IMR-90 (cell line): Measurements from ENCODE around the gene SAMD4B. TPM values are rescaled to one million over a fixed set of nuclear protein-coding genes. Genes with fewer than 3 reads are reported as not detected.

ENCODE experiments used
- ATAC-seq: fragments of 200-7000 bp; cut with Tn5 transposase; 2 replicates; pipeline ENCODE4 v1.9.1; 2020; ENCODE audit warnings: low read depth, mild to moderate bottlenecking, moderate library complexity
- BruUV-seq: library from RNA; stranded (reverse); fragments of 400-500 nt; replicated peaks from 2 replicates; lab custom pipeline; 2021; lab: Mats Ljungman, UMichigan
- CTCF ChIA-PET: fragments of 300-600 bp; formaldehyde crosslinking; extraction: SDS; loops from one replicate; lab custom pipeline; 2021; ENCODE audit warnings: antibody characterized with exemption; lab: Yijun Ruan, JAX
- POLR2A ChIA-PET: fragments of 300-600 bp; sonication (Branson Sonifier 250); formaldehyde crosslinking; loops from one replicate; lab custom pipeline; 2022; ENCODE audit warnings: antibody characterized with exemption; ENCODE audit not compliant: unreplicated experiment; lab: Charles Lee
- DNase-seq: peaks from one replicate; pipeline ENCODE4 v3.0.0; 2013
- H2AFZ ChIP-seq: replicated peaks from 2 replicates; pipeline ENCODE3; 2013; ENCODE audit warnings: low read length, mild to moderate bottlenecking; ENCODE audit not compliant: poor library complexity
- H2AK5ac ChIP-seq: 2 replicates; pipeline ENCODE4 v1.6.1; 2013; ENCODE audit warnings: low read depth, low read length, inconsistent platforms
- H2AK9ac ChIP-seq: replicated peaks from 2 replicates; pipeline ENCODE3; 2013; ENCODE audit warnings: mild to moderate bottlenecking, low read depth, low read length, moderate library complexity; ENCODE audit not compliant: poor library complexity
- H2BK120ac ChIP-seq: 2 replicates; pipeline ENCODE4 v1.6.1; 2013; ENCODE audit warnings: low read depth, low read length, inconsistent platforms
- H2BK15ac ChIP-seq: 3 replicates; pipeline ENCODE4 v1.6.1; 2013; ENCODE audit warnings: low read depth, low read length, inconsistent platforms
- H2BK20ac ChIP-seq: 2 replicates; pipeline ENCODE4 v1.6.1; 2013; ENCODE audit warnings: low read depth, mild to moderate bottlenecking, inconsistent platforms, low read length, moderate library complexity
- H2BK5ac ChIP-seq: 2 replicates; pipeline ENCODE4 v1.6.1; 2013; ENCODE audit warnings: mild to moderate bottlenecking, low read depth, low read length, inconsistent platforms; ENCODE audit not compliant: poor library complexity, severe bottlenecking
- H3K14ac ChIP-seq: replicated peaks from 2 replicates; pipeline ENCODE4 v1.6.1; 2013; ENCODE audit warnings: low read depth, low read length, inconsistent platforms
- H3K18ac ChIP-seq: 2 replicates; pipeline ENCODE4 v1.6.1; 2013; ENCODE audit warnings: low read depth, low read length, control low read depth
- H3K23ac ChIP-seq: 2 replicates; pipeline ENCODE4 v1.6.1; 2013; ENCODE audit warnings: low read depth, low read length, inconsistent platforms
- H3K27ac ChIP-seq: 2 replicates; pipeline ENCODE4 v1.5.1; 2013; ENCODE audit warnings: mild to moderate bottlenecking, control low read depth, low read length; ENCODE audit not compliant: insufficient read depth
- H3K27me3 ChIP-seq: 2 replicates; pipeline ENCODE4 v1.6.1; 2013; ENCODE audit warnings: low read length; ENCODE audit not compliant: control insufficient read depth, insufficient read depth
- H3K36me3 ChIP-seq: 2 replicates; pipeline ENCODE4 v1.6.1; 2013; ENCODE audit warnings: low read length, mixed read lengths; ENCODE audit not compliant: control insufficient read depth, insufficient read depth
- H3K4ac ChIP-seq: 2 replicates; pipeline ENCODE4 v1.6.1; 2013; ENCODE audit warnings: low read depth, low read length, inconsistent platforms
- H3K4me1 ChIP-seq: 2 replicates; pipeline ENCODE4 v1.6.1; 2013; ENCODE audit warnings: low read length, mixed read lengths; ENCODE audit not compliant: control insufficient read depth, insufficient read depth
- H3K4me2 ChIP-seq: 2 replicates; pipeline ENCODE4 v1.6.1; 2013; ENCODE audit warnings: low read depth, mild to moderate bottlenecking, control low read depth, low read length, moderate library complexity
- H3K4me3 ChIP-seq: 2 replicates; pipeline ENCODE4 v1.5.1; 2013; ENCODE audit warnings: low read depth, mild to moderate bottlenecking, control low read depth, low read length, moderate library complexity; ENCODE audit not compliant: insufficient read depth
- H3K56ac ChIP-seq: 2 replicates; pipeline ENCODE4 v1.6.1; 2013; ENCODE audit warnings: low read length, inconsistent platforms; ENCODE audit not compliant: insufficient read depth; ENCODE audit errors: extremely low read depth
- H3K79me1 ChIP-seq, 2 experiments: 2 replicates each; pipeline ENCODE4 v1.6.1; 2013; ENCODE audit warnings: low read length in 2 of 2, inconsistent platforms in 1 of 2, low read depth in 1 of 2
- H3K9ac ChIP-seq: 2 replicates; pipeline ENCODE4 v1.6.1; 2013; ENCODE audit warnings: low read depth, low read length, control low read depth
- H3K9me1 ChIP-seq: 2 replicates; pipeline ENCODE4 v1.6.1; 2013; ENCODE audit warnings: low read length, inconsistent platforms; ENCODE audit not compliant: insufficient read depth
- H3K9me3 ChIP-seq: 2 replicates; pipeline ENCODE4 v1.6.1; 2013; ENCODE audit warnings: low read length; ENCODE audit not compliant: control insufficient read depth, insufficient read depth
- H4K20me1 ChIP-seq: 2 replicates; pipeline ENCODE4 v1.6.1; 2013; ENCODE audit warnings: low read length, inconsistent platforms; ENCODE audit not compliant: insufficient read depth
- H4K5ac ChIP-seq: 2 replicates; pipeline ENCODE4 v1.6.1; 2013; ENCODE audit warnings: mild to moderate bottlenecking, low read depth, low read length, control low read depth
- H4K8ac ChIP-seq, 2 experiments: 2 replicates each; pipeline ENCODE4 v1.6.1; 2013; ENCODE audit warnings: low read depth in 2 of 2, low read length in 2 of 2, control low read depth in 1 of 2, inconsistent platforms in 1 of 2
- H4K91ac ChIP-seq: 2 replicates; pipeline ENCODE4 v1.6.1; 2013; ENCODE audit warnings: low read depth, low read length, inconsistent platforms; ENCODE audit not compliant: insufficient read depth
- BHLHE40 ChIP-seq: fragments of 150-350 bp; IDR thresholded peaks from 2 replicates; pipeline ENCODE4 v1.6.1; 2016; ENCODE audit warnings: mild to moderate bottlenecking, low read depth, low read length
- CHD1 ChIP-seq: IDR thresholded peaks from 2 replicates; pipeline ENCODE4 v1.6.1; 2012; ENCODE audit warnings: low read depth, low read length, improper control_type of control experiment
- FOS ChIP-seq: fragments of 150-350 bp; IDR thresholded peaks from 2 replicates; pipeline ENCODE4 v1.6.1; 2016; ENCODE audit warnings: low read depth, low read length
- MAZ ChIP-seq: IDR thresholded peaks from 2 replicates; pipeline ENCODE4 v1.6.1; 2012; ENCODE audit warnings: low read depth, mild to moderate bottlenecking, low read length, improper control_type of control experiment, moderate library complexity, borderline replicate concordance
- NFE2L2 ChIP-seq: fragments of 150-350 bp; IDR thresholded peaks from 2 replicates; pipeline ENCODE4 v1.6.1; 2016; ENCODE audit warnings: low read depth, mild to moderate bottlenecking, low read length
- SMC3 ChIP-seq: fragments of 150-350 bp; IDR thresholded peaks from 2 replicates; pipeline ENCODE4 v1.6.1; 2016; ENCODE audit warnings: low read depth, mild to moderate bottlenecking, antibody characterized with exemption, low read length, moderate library complexity
- WGBS, 2 experiments: methylation state at CpG; one replicate each; pipeline versions ENCODE4 v1.1.5 to v1.1.7; 2013; ENCODE audit warnings: missing lambda C conversion rate in 2 of 2; ENCODE audit not compliant: insufficient read length in 1 of 2; ENCODE audit errors: extremely low coverage in 2 of 2; 5-methylcytosine and 5-hydroxymethylcytosine counted together
- dilution Hi-C: fragments of 300-500 bp; cut with HindIII; formaldehyde crosslinking; loops from one replicate; pipeline ENCODE4 v1.14.3; 2018; ENCODE audit warnings: low sequenced_read_pairs; ENCODE audit not compliant: unreplicated experiment
- in situ Hi-C: fragments of 300-500 bp; cut with MboI; formaldehyde crosslinking; loops from 3 replicates; pipeline ENCODE4 v1.14.3; 2019; ENCODE audit warnings: low sequenced_read_pairs, inconsistent platforms, mixed read lengths
- intact Hi-C: fragments of 100-400 bp; cut with micrococcal nuclease; formaldehyde crosslinking; loops from 2 replicates; pipeline ENCODE4 v1.10.0; 2022
- polyA plus RNA-seq, 3 experiments: library from polyadenylated mRNA; depleted of rRNA; stranded (reverse); fragments of >200 nt; gene quantifications; 2 replicates each; pipeline ENCODE4 v1.2.3, GENCODE V29; 2012; ENCODE audit warnings: low replicate concordance in 1 of 3
- total RNA-seq: library from RNA; depleted of rRNA; stranded (reverse); fragments of >200 nt; gene quantifications from 2 replicates; pipeline ENCODE4 v1.2.3, GENCODE V29; 2012
- TF ChIP-seq, protein P1 (sequence below): conservative IDR thresholded peaks from 2 replicates; pipeline ENCODE4 v1.5.1; 2012; ENCODE audit warnings: mild to moderate bottlenecking, low read depth, low read length, improper control_type of control experiment

The SAMD4B gene
- total and polyA plus RNA-seq, 2 of the 4 experiments (the other 2 are of a cell fraction) = 18.3 to 97.2 TPM

GRCh38 chr19:39419003-39419402 is 76.8 kb downstream of the SAMD4B start:
- Histone ChIP-seq H2AK5ac (no peak overlapping the region), H3K9me3 (no peaks in the 10 kb centered on the region), H3K27me3 (no peaks in the 10 kb centered on the region), H3K18ac (no peak overlapping the region), H3K14ac (no peak overlapping the region), H4K8ac (no peak overlapping the region), H2BK15ac (no peak overlapping the region), H3K27ac (no peak overlapping the region), H3K36me3 (peaks cover 73% of the 10 kb centered on the region), H2BK120ac (no peak overlapping the region), H3K9me1 (peaks cover 12% of the 10 kb centered on the region; the same call in 1 of the 2 replicates), H3K9ac (no peak overlapping the region), H2AFZ (no peak overlapping the region), H4K20me1 (peaks cover 39% of the 10 kb centered on the region), H3K4me1 (peaks cover 11% of the 10 kb centered on the region; the same call in 1 of the 2 replicates), H3K23ac (no peak overlapping the region), H2BK5ac (no peak overlapping the region), H3K79me1 (peaks cover 10 to 77% of the 10 kb centered on the region in 2 experiments), H2BK20ac (no peak overlapping the region), H3K4ac (no peak overlapping the region), H3K4me3 (no peak overlapping the region), H2AK9ac (no peak overlapping the region), H4K5ac (no peak overlapping the region), H3K4me2 (no peak overlapping the region), H4K91ac (no peak overlapping the region), H3K56ac (no peak overlapping the region)
- in situ Hi-C loops = no loop called here
- TF ChIP-seq CHD1 (no peak), NFE2L2 (no peak), MAZ (no peak), BHLHE40 (no peak), SMC3 (no peak), FOS (no peak)
- TF ChIP-seq, protein P1, sequence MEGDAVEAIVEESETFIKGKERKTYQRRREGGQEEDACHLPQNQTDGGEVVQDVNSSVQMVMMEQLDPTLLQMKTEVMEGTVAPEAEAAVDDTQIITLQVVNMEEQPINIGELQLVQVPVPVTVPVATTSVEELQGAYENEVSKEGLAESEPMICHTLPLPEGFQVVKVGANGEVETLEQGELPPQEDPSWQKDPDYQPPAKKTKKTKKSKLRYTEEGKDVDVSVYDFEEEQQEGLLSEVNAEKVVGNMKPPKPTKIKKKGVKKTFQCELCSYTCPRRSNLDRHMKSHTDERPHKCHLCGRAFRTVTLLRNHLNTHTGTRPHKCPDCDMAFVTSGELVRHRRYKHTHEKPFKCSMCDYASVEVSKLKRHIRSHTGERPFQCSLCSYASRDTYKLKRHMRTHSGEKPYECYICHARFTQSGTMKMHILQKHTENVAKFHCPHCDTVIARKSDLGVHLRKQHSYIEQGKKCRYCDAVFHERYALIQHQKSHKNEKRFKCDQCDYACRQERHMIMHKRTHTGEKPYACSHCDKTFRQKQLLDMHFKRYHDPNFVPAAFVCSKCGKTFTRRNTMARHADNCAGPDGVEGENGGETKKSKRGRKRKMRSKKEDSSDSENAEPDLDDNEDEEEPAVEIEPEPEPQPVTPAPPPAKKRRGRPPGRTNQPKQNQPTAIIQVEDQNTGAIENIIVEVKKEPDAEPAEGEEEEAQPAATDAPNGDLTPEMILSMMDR = no peak
- ChIA-PET POLR2A (no interaction called here), CTCF (no interaction called here)
- BruUV-seq = no TSS peak
- dilution Hi-C loops = no loop called here
- no peak for ATAC-seq
- intact Hi-C loops = no loop called here
- no CpG with 5 or more reads among the region's 9 CpGs for WGBS, 2 experiments
- no peak for DNase-seq
